GM18870 (cell line): ENCODE data around the gene GDI2.
"Not testable (repeated sequence)": the region's sequence is repeated elsewhere in the genome, so short reads cannot be mapped to it uniquely, and the experiment has no call there.

ENCODE experiments used
- ATAC-seq: cut with Tn5 transposase; IDR thresholded peaks from one replicate; pipeline ENCODE4 v1.9.1; 2021; ENCODE audit warnings: moderate library complexity; ENCODE audit not compliant: unreplicated experiment

GDI2 gene

GRCh38 chr10:5788969-5789368 is 24.3 kb downstream of the GDI2 start:
- ATAC-seq = no peak

- ATAC-seq = no peak
These were observed 29.9 kb downstream of the GDI2 start for GRCh38 chr10:5783300-5783699.

GRCh38 chr10:5782174-5782573 is 31.1 kb downstream of the GDI2 start:
- no peak for ATAC-seq

GRCh38 chr10:5779730-5780129 is 33.5 kb downstream of the GDI2 start:
- ATAC-seq = no peak

- ATAC-seq = not testable (repeated sequence)
These were observed 35.5 kb downstream of the GDI2 start for GRCh38 chr10:5777758-5778157.

- no peak for ATAC-seq
These were observed 36.4 kb downstream of the GDI2 start for GRCh38 chr10:5776881-5777197.

GRCh38 chr10:5776136-5776880 is 36.9 kb downstream of the GDI2 start:
- ATAC-seq = no peak

GRCh38 chr10:5775685-5776084 is 37.5 kb downstream of the GDI2 start:
- ATAC-seq = no peak

GRCh38 chr10:5774987-5775620 is 38.1 kb downstream of the GDI2 start:
- no peak for ATAC-seq

GRCh38 chr10:5766189-5766588 is 47.0 kb downstream of the GDI2 start:
- ATAC-seq = no peak

GRCh38 chr10:5765617-5766016 is 47.6 kb downstream of the GDI2 start:
- no peak for ATAC-seq

- ATAC-seq = no peak
These were observed 48.6 kb downstream of the GDI2 start for GRCh38 chr10:5764422-5765297.

GRCh38 chr10:5762531-5762930 is 50.7 kb downstream of the GDI2 start:
- ATAC-seq = no peak

- ATAC-seq = no peak
These were observed 52.0 kb downstream of the GDI2 start for GRCh38 chr10:5761220-5761619.

- ATAC-seq = no peak
These were observed 52.7 kb downstream of the GDI2 start for GRCh38 chr10:5760515-5760914.

GRCh38 chr10:5758927-5759326 is 54.3 kb downstream of the GDI2 start:
- ATAC-seq = no peak

- no peak for ATAC-seq
These were observed 55.3 kb downstream of the GDI2 start for GRCh38 chr10:5757766-5758517.

- ATAC-seq = no peak
These were observed 60.8 kb downstream of the GDI2 start for GRCh38 chr10:5752301-5752871.

GRCh38 chr10:5751601-5752253 is 61.5 kb downstream of the GDI2 start:
- no peak for ATAC-seq

- ATAC-seq = no peak
These were observed 64.8 kb downstream of the GDI2 start for GRCh38 chr10:5748394-5748803.
